Uterus (tissue), 4 donors: ENCODE results near the gene TOR1AIP2. TPM values are rescaled to one million over a fixed set of nuclear protein-coding genes. Genes with fewer than 3 reads are reported as not detected.
"Not testable (repeated sequence)": the region's sequence is repeated elsewhere in the genome, so short reads cannot be mapped to it uniquely, and the experiment has no call there.

Source experiments
- DNase-seq, 2 donors: peaks; one replicate each; pipeline ENCODE4 v3.0.0-alpha.2; 2019 to 2020
- H3K27ac ChIP-seq, 2 donors: fragments of 200-600 bp; sonication (generic); 1 replicate in 1 of 2; 2 replicates in 1 of 2; pipeline ENCODE4 v1.5.1; 2016 to 2018
- H3K27me3 ChIP-seq, 2 donors: fragments of 200-600 bp; sonication (generic); one replicate each; pipeline ENCODE4 v1.5.1; 2018 to 2019; ENCODE audit warnings: control low read depth in 1 of 2
- H3K36me3 ChIP-seq, 2 donors: fragments of 200-600 bp; sonication (generic); one replicate each; pipeline ENCODE4 v1.5.1; 2019; ENCODE audit warnings: control low read depth in 1 of 2
- H3K4me1 ChIP-seq, 2 donors: fragments of 200-600 bp; sonication (generic); one replicate each; pipeline ENCODE4 v1.5.1; 2018 to 2019; ENCODE audit warnings: control low read depth in 1 of 2
- H3K4me3 ChIP-seq, 2 donors: fragments of 200-600 bp; sonication (generic); 1 replicate in 1 of 2; 2 replicates in 1 of 2; pipeline ENCODE4 v1.5.1; 2018 to 2019; ENCODE audit warnings: mild to moderate bottlenecking in 1 of 2
- H3K9me3 ChIP-seq, 2 donors: fragments of 200-600 bp; sonication (generic); one replicate each; pipeline ENCODE4 v1.5.1; 2019; ENCODE audit warnings: control low read depth in 1 of 2
- CTCF ChIP-seq, 4 experiments: fragments of 200-600 bp in 2 of 4; fragments of 450-650 bp in 2 of 4; sonication (generic) in 2 of 4; IDR thresholded peaks; one replicate each; pipeline ENCODE4 v1.5.1; 2016 to 2019; ENCODE audit warnings: antibody characterized with exemption in 4 of 4, mild to moderate bottlenecking in 2 of 4, moderate library complexity in 1 of 4
- POLR2A ChIP-seq, 2 donors: fragments of 450-650 bp; IDR thresholded peaks; one replicate each; pipeline ENCODE4 v1.6.1; 2016; ENCODE audit warnings: antibody characterized with exemption in 2 of 2, mild to moderate bottlenecking in 1 of 2, moderate library complexity in 1 of 2
- intact Hi-C: fragments of 100-400 bp; cut with DNase I; formaldehyde crosslinking; loops from one replicate; pipeline ENCODE4 v1.15.1; 2023; ENCODE audit warnings: low total_unique reads
- total RNA-seq, 4 donors: library from RNA; depleted of rRNA in 3 of 4; stranded (reverse); fragments of >200 nt in 3 of 4; gene quantifications; one replicate each; pipeline versions ENCODE4 v1.1.0 to v1.2.4, GENCODE V29; 2014 to 2023
- donor health status: DM: yes; HTN: yes; CAD: no.

Gene TOR1AIP2
- total RNA-seq, 4 donors from 2014 or later = 32.1 to 94.4 (median 58.8) TPM

- no peak overlapping the region for H3K4me3 ChIP-seq
- H3K4me1 ChIP-seq = no peaks in the 10 kb centered on the region
- intact Hi-C loops = no loop called here
- no peaks in the 10 kb centered on the region for H3K27me3 ChIP-seq
- H3K9me3 ChIP-seq = no peaks in the 10 kb centered on the region
- no peaks in the 10 kb centered on the region for H3K36me3 ChIP-seq
- no peak for DNase-seq
- TF ChIP-seq POLR2A (IDR thresholded peaks at IDR 0.05) (no peak), CTCF (IDR thresholded peaks at IDR 0.05) (no peak)
- no peak overlapping the region for H3K27ac ChIP-seq
These were observed 21.3 kb downstream of the TOR1AIP2 start for GRCh38 chr1:179856296-179856695.

GRCh38 chr1:179855831-179856230 lies 21.8 kb downstream of the TOR1AIP2 start:
- not testable (repeated sequence) for H3K36me3 ChIP-seq, DNase-seq, H3K27ac ChIP-seq

GRCh38 chr1:179853102-179853501 lies 24.5 kb downstream of the TOR1AIP2 start:
- Histone ChIP-seq H3K4me3 (no peak overlapping the region), H3K36me3 (no peaks in the 10 kb centered on the region), H3K9me3 (no peaks in the 10 kb centered on the region), H3K27ac (no peak overlapping the region), H3K27me3 (no peaks in the 10 kb centered on the region), H3K4me1 (no peaks in the 10 kb centered on the region)
- TF ChIP-seq CTCF (IDR thresholded peaks at IDR 0.05) (no peak), POLR2A (IDR thresholded peaks at IDR 0.05) (no peak)
- intact Hi-C loops = no loop called here
- no peak for DNase-seq

More at GRCh38 chr1:179855831-179856230, 21.8 kb downstream of the TOR1AIP2 start:
- H3K4me3 ChIP-seq, H3K9me3 ChIP-seq, intact Hi-C loops, H3K27me3 ChIP-seq, H3K4me1 ChIP-seq: not testable (repeated sequence)

DNA sequence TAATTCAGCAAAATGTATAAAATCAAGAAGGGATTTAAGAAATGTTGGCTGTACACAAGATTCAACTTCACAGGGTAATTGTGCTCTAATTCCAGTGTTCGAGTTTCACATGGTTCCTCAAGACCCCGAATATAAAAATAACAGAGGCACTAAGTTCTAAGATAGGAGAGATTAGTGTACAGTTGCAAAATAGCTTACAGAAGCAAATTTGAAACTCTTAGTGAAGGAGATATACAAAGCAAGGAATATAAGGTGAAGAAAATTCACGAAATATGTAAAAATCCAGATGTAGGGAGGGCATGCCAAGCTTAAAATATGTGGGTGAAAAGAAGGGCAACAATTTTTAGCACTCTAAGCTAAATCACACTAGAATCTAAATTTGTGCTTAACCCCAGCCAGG lies 29.4 kb downstream of the TOR1AIP2 start:
- no peak for DNase-seq
- Histone ChIP-seq H3K36me3 (no peaks in the 10 kb centered on the region), H3K27ac (no peak overlapping the region), H3K27me3 (no peaks in the 10 kb centered on the region), H3K9me3 (no peaks in the 10 kb centered on the region), H3K4me1 (no peaks in the 10 kb centered on the region), H3K4me3 (no peak overlapping the region)
- TF ChIP-seq CTCF (IDR thresholded peaks at IDR 0.05) = no peak
- TF ChIP-seq POLR2A (IDR thresholded peaks at IDR 0.05) = no peak
- intact Hi-C loops = no loop called here

DNA sequence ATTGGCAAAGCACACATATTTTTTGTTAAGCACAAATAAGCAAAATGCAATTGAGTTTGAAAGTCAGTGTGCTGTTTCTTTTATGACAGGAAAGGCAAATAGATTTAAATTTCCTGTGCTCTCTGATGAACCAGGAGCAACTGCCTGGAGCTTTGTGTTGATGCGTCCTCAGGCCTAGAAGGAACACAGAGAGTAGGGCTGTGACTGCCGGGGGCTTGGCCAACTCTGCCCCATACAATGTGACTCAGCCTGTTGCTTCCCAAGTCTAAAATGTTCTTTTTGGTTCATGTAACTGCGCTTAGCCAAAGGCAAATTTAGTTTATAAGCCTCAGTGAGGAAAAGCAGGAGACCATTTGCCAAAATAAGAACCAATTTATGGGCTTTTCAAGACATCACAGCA lies 37.5 kb downstream of the TOR1AIP2 start:
- Histone ChIP-seq H3K27ac (no peak overlapping the region), H3K4me1 (no peaks in the 10 kb centered on the region), H3K27me3 (no peaks in the 10 kb centered on the region), H3K4me3 (no peak overlapping the region), H3K9me3 (no peaks in the 10 kb centered on the region), H3K36me3 (no peaks in the 10 kb centered on the region)
- TF ChIP-seq CTCF (IDR thresholded peaks at IDR 0.05) (no peak), POLR2A (IDR thresholded peaks at IDR 0.05) (no peak)
- no peak for DNase-seq
- intact Hi-C loops = no loop called here

- H3K4me1 ChIP-seq, intact Hi-C loops, DNase-seq: not testable (repeated sequence)
These were observed 40.7 kb downstream of the TOR1AIP2 start for GRCh38 chr1:179836686-179837445.

More at GRCh38 chr1:179836686-179837445, 40.7 kb downstream of the TOR1AIP2 start:
- not testable (repeated sequence) for H3K27me3 ChIP-seq, H3K27ac ChIP-seq, H3K36me3 ChIP-seq, H3K9me3 ChIP-seq, H3K4me3 ChIP-seq
